ENCODE data around the gene AMPD3.

AMPD3 gene

DNA sequence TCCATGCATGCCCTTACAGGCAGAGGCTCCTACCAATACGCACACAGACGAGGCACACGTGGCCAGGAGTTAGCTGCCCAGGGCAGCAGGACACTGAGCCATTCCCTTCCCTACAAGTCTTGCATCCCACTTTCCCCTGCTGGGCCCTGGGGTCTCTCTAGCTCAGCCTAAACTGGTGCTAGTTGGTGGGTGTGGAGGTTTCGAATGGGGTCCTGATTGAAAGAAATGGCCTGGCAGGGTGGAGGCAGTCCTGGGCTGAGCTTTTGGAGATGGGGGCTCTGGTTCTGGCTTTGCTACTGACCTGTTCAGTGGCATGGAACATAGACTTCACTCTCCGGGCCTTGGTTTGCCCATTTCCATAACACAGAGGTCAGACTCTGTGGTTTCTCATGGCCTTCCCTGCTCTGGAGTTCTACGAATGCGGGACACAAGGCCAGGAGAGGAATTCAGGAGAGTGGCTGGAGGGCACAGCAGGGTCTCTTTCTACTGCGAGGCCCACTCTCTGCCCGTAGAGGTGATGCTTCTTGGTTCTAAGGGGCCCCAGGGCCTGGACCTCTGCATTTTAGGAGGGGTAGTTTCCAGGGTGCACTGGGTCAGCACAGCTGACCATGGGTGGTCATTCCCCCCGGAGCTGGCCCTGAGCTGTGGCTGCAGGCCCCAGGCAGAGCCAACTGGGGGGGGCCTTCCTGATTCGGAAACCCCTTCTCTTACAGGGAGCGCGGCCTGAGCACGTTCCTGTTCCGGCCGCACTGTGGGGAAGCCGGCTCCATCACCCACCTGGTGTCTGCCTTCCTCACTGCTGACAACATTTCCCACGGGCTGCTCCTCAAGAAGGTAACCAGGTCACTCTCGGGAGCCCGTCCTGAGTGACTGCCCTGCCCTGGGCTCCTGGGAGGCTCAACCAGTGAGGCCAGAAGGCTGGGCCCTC is 46.0 kb downstream of the AMPD3 start:
- TF ChIP-seq CTCF (conservative IDR thresholded peaks at IDR 0.05) = no peak
- no peak for TF ChIP-seq ZFX (IDR thresholded peaks at IDR 0.05)
- no peak overlapping the region for H3K27ac ChIP-seq

DNA sequence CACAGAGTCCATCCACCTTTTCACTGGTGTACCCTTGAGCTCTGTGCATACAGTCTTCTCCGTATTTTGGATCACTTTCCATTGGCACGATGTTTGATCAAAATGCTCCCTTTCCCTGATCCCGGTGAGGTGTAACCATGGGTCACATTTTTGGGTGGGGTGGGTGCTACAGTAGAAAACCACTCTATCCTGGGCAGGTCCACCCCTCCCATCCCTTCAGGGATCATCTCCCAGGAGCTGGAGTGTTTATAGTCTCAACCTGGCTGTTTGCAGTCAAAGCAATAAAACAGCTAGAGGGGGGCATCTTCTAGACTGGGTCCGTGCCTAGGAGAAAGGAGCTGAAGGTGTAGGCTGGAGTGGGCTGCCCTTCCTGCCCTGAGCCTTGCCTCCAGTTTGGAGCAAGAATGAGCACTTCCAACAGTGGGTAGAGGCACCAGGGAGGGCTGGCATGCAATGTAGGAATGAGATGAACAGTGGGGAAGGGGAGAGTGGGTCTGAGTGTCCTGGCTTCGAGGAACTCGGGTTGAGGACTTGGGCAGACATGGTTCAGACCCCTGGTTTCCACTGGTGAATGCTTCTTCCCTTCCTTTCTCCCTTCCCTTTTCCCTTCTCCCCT is 47.1 kb downstream of the AMPD3 start:
- TF ChIP-seq ZFX (IDR thresholded peaks at IDR 0.05) = no peak
- no peak for TF ChIP-seq CTCF (conservative IDR thresholded peaks at IDR 0.05)
- no peak overlapping the region for H3K27ac ChIP-seq

GRCh38 chr11:10502770-10503169 is 47.7 kb downstream of the AMPD3 start:
- no peak overlapping the region for H3K27ac ChIP-seq
- TF ChIP-seq CTCF (conservative IDR thresholded peaks at IDR 0.05) (no peak), ZFX (IDR thresholded peaks at IDR 0.05) (no peak)

DNA sequence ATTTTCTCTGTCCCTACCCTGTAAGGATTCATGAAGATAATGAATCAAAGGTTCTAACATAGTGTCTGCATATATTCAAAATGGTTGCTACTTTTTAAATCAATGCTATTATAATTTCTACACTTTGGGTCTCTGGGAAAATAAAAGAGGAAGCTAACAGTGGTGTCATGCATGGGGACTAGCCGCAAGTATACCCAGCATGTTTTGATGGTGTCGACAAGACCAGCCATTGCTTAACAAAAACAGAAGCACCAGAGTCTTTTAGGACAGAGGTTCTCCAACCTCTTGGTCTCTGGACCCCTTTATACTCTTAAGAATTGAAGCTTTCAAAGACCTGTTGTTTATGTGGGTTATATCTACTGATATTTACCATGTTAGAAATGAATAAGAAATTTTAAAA is 48.2 kb downstream of the AMPD3 start:
- TF ChIP-seq ZFX (IDR thresholded peaks at IDR 0.05) (no peak), CTCF (conservative IDR thresholded peaks at IDR 0.05) (no peak)

GRCh38 chr11:10503777-10504480 is 48.9 kb downstream of the AMPD3 start:
- TF ChIP-seq CTCF (conservative IDR thresholded peaks at IDR 0.05) (no peak), ZFX (IDR thresholded peaks at IDR 0.05) (no peak)
- H3K27ac ChIP-seq = no peak overlapping the region

More for the DNA sequence above, 48.2 kb downstream of the AMPD3 start:
- H3K27ac ChIP-seq = no peak overlapping the region

DNA sequence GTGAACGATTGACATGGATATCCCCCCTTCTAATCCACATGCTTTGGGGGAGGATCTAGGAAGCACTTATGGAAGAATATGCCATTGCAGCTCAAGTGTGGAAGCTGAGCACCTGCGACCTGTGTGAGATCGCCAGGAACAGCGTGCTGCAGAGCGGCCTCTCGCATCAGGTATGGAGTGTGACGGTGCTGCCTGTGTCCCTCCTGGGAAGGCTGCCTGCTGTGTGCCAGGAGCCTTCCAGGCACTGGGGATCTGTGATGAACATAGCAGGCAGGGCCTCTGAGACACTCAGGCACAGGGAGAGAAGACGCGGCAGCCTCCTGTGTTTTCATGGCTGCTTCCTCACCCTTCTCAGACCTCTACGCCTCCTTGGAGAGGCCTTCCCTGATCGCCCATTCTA is 49.4 kb downstream of the AMPD3 start:
- no peak overlapping the region for H3K27ac ChIP-seq
- TF ChIP-seq CTCF (conservative IDR thresholded peaks at IDR 0.05) (no peak), ZFX (IDR thresholded peaks at IDR 0.05) (no peak)

All from C4-2B (cell line).